WTC11 (cell line): Measurements from ENCODE around the gene DESI2. TPM values are rescaled to one million over a fixed set of nuclear protein-coding genes. Genes with fewer than 3 reads are reported as not detected.

ENCODE experiments used
- ATAC-seq: fragments of 200-7000 bp; cut with Tn5 transposase; 2 replicates; pipeline ENCODE4 v1.10.0; 2021; ENCODE audit warnings: mild to moderate bottlenecking, moderate library complexity
- CTCF ChIA-PET: fragments of 300-600 bp; sonication (Branson Sonifier 250); formaldehyde crosslinking; loops from one replicate; lab custom pipeline; 2021; ENCODE audit warnings: antibody characterized with exemption; lab: Charles Lee
- POLR2A ChIA-PET: fragments of 350-600 bp; sonication (Branson Sonifier 250); formaldehyde crosslinking; loops from one replicate; lab custom pipeline; 2021; ENCODE audit warnings: antibody characterized with exemption; lab: Charles Lee
- DNase-seq: peaks from one replicate; pipeline ENCODE4 v3.0.0; 2021; ENCODE audit warnings: low spot score
- H3K27ac Mint-ChIP-seq: 2 replicates; pipeline ENCODE4 v1.8.0; 2021; ENCODE audit warnings: mixed read lengths
- H3K27me3 Mint-ChIP-seq: 2 replicates; pipeline ENCODE4 v1.8.0; 2021; ENCODE audit warnings: low read depth, mild to moderate bottlenecking, moderate library complexity, mixed read lengths
- H3K36me3 Mint-ChIP-seq: 2 replicates; pipeline ENCODE4 v1.8.0; 2021; ENCODE audit warnings: mixed read lengths
- H3K4me1 Mint-ChIP-seq: 2 replicates; pipeline ENCODE4 v1.8.0; 2022; ENCODE audit warnings: mixed read lengths
- H3K4me3 Mint-ChIP-seq: 2 replicates; pipeline ENCODE4 v1.8.0; 2021; ENCODE audit warnings: mild to moderate bottlenecking, moderate library complexity, mixed read lengths
- H3K9me3 Mint-ChIP-seq: 2 replicates; pipeline ENCODE4 v1.8.0; 2021; ENCODE audit warnings: mixed read lengths
- ATF2 ChIP-seq: sonication (generic); formaldehyde crosslinking; IDR thresholded peaks from 2 replicates; pipeline ENCODE4 v1.8.1; 2022; ENCODE audit warnings: low read depth, missing genetic modification reagents, borderline replicate concordance
- CREB1 ChIP-seq: sonication (generic); formaldehyde crosslinking; IDR thresholded peaks from 2 replicates; pipeline ENCODE4 v1.8.0; 2023; ENCODE audit warnings: mild to moderate bottlenecking, missing genetic modification reagents
- CREM ChIP-seq: sonication (generic); formaldehyde crosslinking; IDR thresholded peaks from 2 replicates; pipeline ENCODE4 v1.8.1; 2022; ENCODE audit warnings: mild to moderate bottlenecking, missing genetic modification reagents, moderate library complexity
- ELF4 ChIP-seq: sonication (generic); formaldehyde crosslinking; IDR thresholded peaks from 2 replicates; pipeline ENCODE4 v1.8.1; 2022; ENCODE audit warnings: low read depth, mild to moderate bottlenecking, moderate library complexity, missing genetic modification reagents
- ERG ChIP-seq: fragments of 250-450 bp; sonication (Bioruptor Pico); IDR thresholded peaks from 2 replicates; pipeline ENCODE4 v1.8.0; 2021; ENCODE audit warnings: mild to moderate bottlenecking
- ETV6 ChIP-seq: sonication (generic); formaldehyde crosslinking; IDR thresholded peaks from 2 replicates; pipeline ENCODE4 v1.8.1; 2022; ENCODE audit warnings: mild to moderate bottlenecking, missing genetic modification reagents
- GRHL2 ChIP-seq: fragments of 250-450 bp; sonication (Bioruptor Pico); IDR thresholded peaks from 2 replicates; pipeline ENCODE4 v1.8.0; 2022; ENCODE audit warnings: mild to moderate bottlenecking, moderate library complexity; ENCODE audit not compliant: insufficient replicate concordance, severe bottlenecking
- HMGXB4 ChIP-seq: sonication (generic); formaldehyde crosslinking; IDR thresholded peaks from 2 replicates; pipeline ENCODE4 v1.8.1; 2023; ENCODE audit warnings: mild to moderate bottlenecking, moderate library complexity, missing genetic modification reagents
- IRF2 ChIP-seq: sonication (generic); formaldehyde crosslinking; IDR thresholded peaks from 2 replicates; pipeline ENCODE4 v1.8.0; 2022; ENCODE audit warnings: low read depth, missing genetic modification reagents, borderline replicate concordance
- KAT7 ChIP-seq: sonication (generic); formaldehyde crosslinking; IDR thresholded peaks from 2 replicates; pipeline ENCODE4 v1.8.1; 2023; ENCODE audit warnings: missing genetic modification reagents, mild to moderate bottlenecking, borderline replicate concordance
- MAX ChIP-seq: sonication (generic); formaldehyde crosslinking; IDR thresholded peaks from 2 replicates; pipeline ENCODE4 v1.8.0; 2022; ENCODE audit warnings: mild to moderate bottlenecking, missing genetic modification reagents
- MYBL2 ChIP-seq: sonication (generic); formaldehyde crosslinking; IDR thresholded peaks from 2 replicates; pipeline ENCODE4 v1.8.1; 2023; ENCODE audit warnings: mild to moderate bottlenecking, moderate library complexity, missing genetic modification reagents
- NFATC4 ChIP-seq: fragments of 250-450 bp; sonication (Bioruptor Pico); IDR thresholded peaks from 2 replicates; pipeline ENCODE4 v1.9.0; 2021; ENCODE audit warnings: mild to moderate bottlenecking
- NFE2L1 ChIP-seq: sonication (generic); formaldehyde crosslinking; IDR thresholded peaks from 2 replicates; pipeline ENCODE4 v1.8.1; 2023; ENCODE audit warnings: missing genetic modification reagents
- SMAD4 ChIP-seq: sonication (generic); formaldehyde crosslinking; IDR thresholded peaks from 2 replicates; pipeline ENCODE4 v1.8.0; 2022; ENCODE audit warnings: mild to moderate bottlenecking, missing genetic modification reagents
- TEAD4 ChIP-seq: sonication (generic); formaldehyde crosslinking; IDR thresholded peaks from 2 replicates; pipeline ENCODE4 v1.8.0; 2022; ENCODE audit warnings: mild to moderate bottlenecking, missing genetic modification reagents
- USF2 ChIP-seq: sonication (generic); formaldehyde crosslinking; IDR thresholded peaks from 2 replicates; pipeline ENCODE4 v1.8.1; 2023; ENCODE audit warnings: mild to moderate bottlenecking, missing genetic modification reagents, moderate library complexity
- ZBTB21 ChIP-seq: sonication (generic); formaldehyde crosslinking; IDR thresholded peaks from 2 replicates; pipeline ENCODE4 v1.8.1; 2023; ENCODE audit warnings: mild to moderate bottlenecking, missing genetic modification reagents, borderline replicate concordance
- ZMAT4 ChIP-seq: fragments of 250-450 bp; sonication (Bioruptor Pico); IDR thresholded peaks from 2 replicates; pipeline ENCODE4 v1.9.0; 2021; ENCODE audit warnings: mild to moderate bottlenecking
- ZNF263 ChIP-seq: sonication (generic); formaldehyde crosslinking; IDR thresholded peaks from 2 replicates; pipeline ENCODE4 v1.8.1; 2022; ENCODE audit warnings: low read depth, mild to moderate bottlenecking, moderate library complexity, missing genetic modification reagents
- total RNA-seq: library from RNA; stranded (reverse); gene quantifications from 3 replicates; pipeline ENCODE4 v1.2.3, GENCODE V29; 2021

DESI2 gene
- total RNA-seq, 1 experiment from 2014 or later, result 108 TPM

GRCh38 chr1:244675167-244675566, 22.2 kb downstream of the DESI2 start:
- no peaks in the 10 kb centered on the region for H3K9me3 Mint-ChIP-seq
- no peaks in the 10 kb centered on the region for H3K27me3 Mint-ChIP-seq
- no peak overlapping the region for H3K4me3 Mint-ChIP-seq
- ChIA-PET CTCF (no interaction called here), POLR2A (no interaction called here)
- no peak for TF ChIP-seq USF2
- no peak for TF ChIP-seq CREB1 (CRISPR knock-in tag)
- no peak for TF ChIP-seq ATF2 (CRISPR knock-in tag)
- TF ChIP-seq HMGXB4, result no peak
- TF ChIP-seq GRHL2 (CRISPR knock-in tag), result no peak
- TF ChIP-seq ERG (CRISPR knock-in tag), result no peak
- ATAC-seq, result no peak
- DNase-seq, result no peak
- H3K36me3 Mint-ChIP-seq, result peaks cover 12% of the 10 kb centered on the region
- peaks cover 18% of the 10 kb centered on the region for H3K4me1 Mint-ChIP-seq
- H3K27ac Mint-ChIP-seq, result peak overlapping the region; percentile 47; the same call in 1 of the 2 replicates

GRCh38 chr1:244678697-244679096, 25.8 kb downstream of the DESI2 start:
- Mint-ChIP-seq H3K4me1 (peaks cover 30% of the 10 kb centered on the region), H3K4me3 (no peak overlapping the region), H3K27ac (no peak overlapping the region), H3K9me3 (peaks cover 17% of the 10 kb centered on the region), H3K36me3 (peaks cover 38% of the 10 kb centered on the region), H3K27me3 (no peaks in the 10 kb centered on the region)
- ChIA-PET CTCF (no interaction called here), POLR2A (no interaction called here)
- no peak for ATAC-seq
- DNase-seq, result no peak
- TF ChIP-seq KAT7 (CRISPR knock-in tag) (no peak), ATF2 (CRISPR knock-in tag) (no peak), SMAD4 (CRISPR knock-in tag) (no peak), MYBL2 (CRISPR knock-in tag) (no peak), IRF2 (no peak), CREM (CRISPR knock-in tag) (no peak), ELF4 (no peak)

GRCh38 chr1:244680667-244681066, 27.7 kb downstream of the DESI2 start:
- Mint-ChIP-seq H3K27ac (no peak overlapping the region), H3K4me3 (no peak overlapping the region), H3K27me3 (no peaks in the 10 kb centered on the region), H3K36me3 (peaks cover 36% of the 10 kb centered on the region), H3K9me3 (peaks cover 17% of the 10 kb centered on the region), H3K4me1 (peaks cover 19% of the 10 kb centered on the region)
- ATAC-seq, result no peak
- CTCF ChIA-PET, result interaction anchor here (0.7 kb wide), 1 partner anchor 77 kb away, joined by 3 read pairs; no protein-coding TSS in a partner anchor
- DNase-seq, result no peak
- POLR2A ChIA-PET, result no interaction called here
- no peak for TF ChIP-seq ZBTB21
- TF ChIP-seq ZNF263, result no peak
- no peak for TF ChIP-seq CREB1 (CRISPR knock-in tag)
- TF ChIP-seq NFATC4 (CRISPR knock-in tag), result no peak
- TF ChIP-seq NFE2L1 (CRISPR knock-in tag), result no peak
- TF ChIP-seq ZMAT4, result no peak
- TF ChIP-seq ETV6 (CRISPR knock-in tag), result no peak
- TF ChIP-seq TEAD4 (CRISPR knock-in tag), result no peak
- no peak for TF ChIP-seq MAX (CRISPR knock-in tag)
